HG03196 (cell line): ENCODE data around the gene LILRA1.
"Not testable (repeated sequence)": the region's sequence is repeated elsewhere in the genome, so short reads cannot be mapped to it uniquely, and the experiment has no call there.

Experiments used
- ATAC-seq: cut with Tn5 transposase; IDR thresholded peaks from one replicate; pipeline ENCODE4 v1.9.1; 2021; ENCODE audit not compliant: unreplicated experiment

Gene LILRA1

DNA sequence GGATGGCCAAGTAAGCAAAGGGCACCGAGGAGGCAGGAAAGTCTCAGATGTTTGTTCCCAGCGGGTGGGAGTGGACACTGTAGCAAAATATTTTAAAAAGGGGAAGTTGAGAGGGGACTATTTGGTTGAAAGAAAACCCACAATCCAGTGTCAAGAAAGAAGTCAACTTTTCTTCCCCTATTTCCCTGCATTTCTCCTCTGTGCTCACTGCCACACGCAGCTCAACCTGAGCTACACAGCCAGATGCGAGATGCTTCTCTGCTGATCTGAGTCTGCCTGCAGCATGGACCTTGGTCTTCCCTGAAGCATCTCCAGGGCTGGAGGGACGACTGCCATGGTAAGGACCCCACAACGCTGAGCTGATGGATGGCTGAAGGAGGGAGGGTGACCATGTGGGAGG is at the start of gene LILRA1:
LILRA1 (plus strand) TSS at position 188 of the 400 bp plus-strand sequence. CDS start 613 bp downstream, outside the sequence.
- ATAC-seq = not testable (repeated sequence)

DNA sequence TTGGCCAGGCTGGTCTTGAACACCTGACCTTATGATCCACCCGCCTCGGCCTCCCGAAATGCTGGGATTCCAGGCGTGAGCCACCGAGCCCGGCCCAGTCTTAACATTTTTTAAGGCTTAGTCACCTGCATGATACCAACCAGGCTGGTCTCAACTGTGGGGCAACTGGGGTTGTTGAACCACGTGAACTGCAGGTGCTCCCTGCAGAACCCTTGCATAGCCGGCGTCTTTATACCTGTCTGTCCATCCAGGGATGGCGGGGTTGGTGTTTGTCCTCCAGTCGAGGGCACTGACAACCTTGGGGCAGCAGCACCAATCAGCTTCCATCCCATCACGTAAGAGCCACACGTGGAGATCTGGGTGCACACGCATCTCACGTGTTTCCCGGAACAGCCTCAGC is 44.6 kb upstream of the LILRA1 start:
- no peak for ATAC-seq

DNA sequence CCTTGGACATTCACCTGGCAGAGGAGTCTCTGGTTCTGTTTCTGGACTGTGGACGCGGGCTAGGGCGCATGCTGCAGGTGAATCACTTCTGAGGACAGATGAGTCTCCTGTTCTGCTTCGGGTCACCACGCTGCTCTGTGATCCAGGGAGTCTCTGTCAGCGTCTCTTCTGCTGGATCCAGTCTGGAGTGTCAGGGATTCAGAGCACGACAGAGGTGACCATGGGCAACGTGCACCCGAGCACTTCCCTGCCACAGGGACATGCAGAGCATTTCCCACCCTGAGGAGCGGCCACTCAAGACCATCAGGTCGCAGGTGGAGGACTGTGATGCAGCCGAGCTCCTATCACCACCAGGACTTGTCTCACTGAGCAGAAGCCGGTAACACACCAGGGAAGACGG is 44.2 kb upstream of the LILRA1 start:
- ATAC-seq = no peak

DNA sequence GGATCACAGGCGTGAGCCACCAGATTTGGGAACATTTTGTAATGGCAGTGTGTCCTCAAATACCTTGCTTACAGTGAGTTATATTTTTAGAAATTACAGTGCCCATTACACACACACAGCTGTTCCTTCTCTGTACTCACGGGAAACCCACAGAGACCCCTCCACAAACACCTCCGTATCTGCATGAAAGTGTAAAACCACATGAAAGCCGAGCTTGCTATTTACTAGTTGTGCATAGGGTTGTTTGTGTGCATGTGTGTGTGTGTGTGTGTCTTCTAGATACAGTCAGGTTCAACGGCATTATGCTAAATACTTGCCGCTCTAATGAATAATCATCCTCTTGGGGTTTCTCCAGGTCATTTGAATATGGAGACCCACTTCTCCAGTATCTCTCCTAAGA is 42.1 kb upstream of the LILRA1 start:
- ATAC-seq = no peak

DNA sequence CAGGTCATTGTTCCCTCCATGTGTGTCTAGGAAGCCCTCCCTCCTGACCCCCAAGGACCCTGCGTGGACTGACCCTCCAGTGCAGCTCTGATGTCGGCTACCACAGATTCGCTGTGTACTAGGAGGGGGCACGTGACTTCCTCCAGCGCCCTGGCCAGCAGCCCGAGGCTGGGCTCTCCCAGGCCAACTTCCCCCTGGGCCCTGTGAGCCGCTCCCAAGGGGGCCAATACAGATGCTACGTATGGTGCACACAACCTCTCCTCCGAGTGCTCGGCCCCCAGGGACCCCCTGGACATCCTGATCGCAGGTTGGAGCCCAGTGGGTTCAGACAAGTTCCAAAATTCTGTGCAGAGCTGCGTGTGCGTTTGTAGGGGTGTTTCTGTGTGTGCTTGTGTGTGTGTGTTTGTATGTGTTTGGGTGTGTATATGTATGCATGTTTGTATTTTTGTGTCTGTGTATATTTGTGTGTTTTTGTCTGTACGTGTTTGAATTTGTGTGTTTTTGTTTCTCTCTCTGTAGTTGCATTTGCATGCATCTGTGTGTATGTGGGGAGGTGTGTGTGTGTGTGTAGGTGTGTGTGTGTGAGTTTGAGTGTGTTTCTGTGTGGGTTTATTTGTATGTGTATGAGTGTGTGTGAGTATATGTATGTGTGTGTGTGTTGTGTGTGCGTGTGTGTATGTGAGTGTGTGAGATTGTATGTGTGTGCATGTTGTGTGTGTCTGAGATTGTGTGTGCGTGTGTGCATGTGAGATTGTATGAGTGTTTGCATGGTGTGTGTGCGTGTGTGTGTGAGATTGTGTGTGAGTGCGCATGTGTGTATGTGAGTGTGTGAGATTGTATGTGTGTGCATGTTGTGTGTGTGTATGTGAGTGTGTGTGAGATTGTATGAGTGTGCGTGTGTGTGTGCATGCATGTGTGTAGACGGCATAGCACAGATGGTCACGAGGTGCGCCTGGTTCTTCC is 41.2 kb upstream of the LILRA1 start:
- no peak for ATAC-seq

DNA sequence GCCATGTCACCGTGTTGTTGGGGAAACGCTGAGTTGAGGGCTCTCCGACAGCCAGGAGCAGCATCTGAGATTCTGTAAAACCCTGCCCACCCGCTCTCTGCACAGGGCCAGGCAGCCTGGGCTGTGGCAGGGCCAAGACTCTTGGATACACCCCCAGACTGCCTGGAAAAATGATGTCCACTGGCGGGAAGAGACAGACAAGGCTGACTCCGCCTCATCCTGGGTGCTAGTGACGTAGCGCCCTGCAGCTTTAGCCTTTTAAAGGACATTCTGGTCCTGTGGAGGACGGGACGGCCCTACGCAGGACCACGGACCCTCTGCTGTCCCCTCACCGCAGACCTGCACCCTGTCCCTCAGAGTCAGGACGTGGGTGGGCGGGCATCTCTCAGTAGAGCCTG is 40.5 kb upstream of the LILRA1 start:
- ATAC-seq = no peak

DNA sequence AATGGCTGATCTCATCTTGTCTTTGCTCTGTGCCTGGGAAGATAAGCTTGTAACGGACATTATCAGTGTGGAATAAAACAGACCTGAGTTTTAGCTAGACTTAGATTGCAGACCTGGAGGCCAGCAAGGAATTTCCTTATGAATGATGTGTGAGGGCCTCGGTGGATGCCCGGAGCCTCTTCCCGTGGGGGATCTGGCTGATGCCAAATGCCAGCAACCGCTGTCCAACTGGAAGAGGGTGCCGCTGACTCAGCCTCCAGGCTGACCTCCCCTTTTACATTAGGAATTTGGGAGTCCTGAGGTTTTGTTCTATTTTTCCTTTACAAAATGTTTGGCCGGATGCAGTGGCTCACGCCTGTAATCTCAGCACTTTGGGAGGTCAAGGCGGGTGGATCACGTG is 39.4 kb upstream of the LILRA1 start:
- no peak for ATAC-seq

DNA sequence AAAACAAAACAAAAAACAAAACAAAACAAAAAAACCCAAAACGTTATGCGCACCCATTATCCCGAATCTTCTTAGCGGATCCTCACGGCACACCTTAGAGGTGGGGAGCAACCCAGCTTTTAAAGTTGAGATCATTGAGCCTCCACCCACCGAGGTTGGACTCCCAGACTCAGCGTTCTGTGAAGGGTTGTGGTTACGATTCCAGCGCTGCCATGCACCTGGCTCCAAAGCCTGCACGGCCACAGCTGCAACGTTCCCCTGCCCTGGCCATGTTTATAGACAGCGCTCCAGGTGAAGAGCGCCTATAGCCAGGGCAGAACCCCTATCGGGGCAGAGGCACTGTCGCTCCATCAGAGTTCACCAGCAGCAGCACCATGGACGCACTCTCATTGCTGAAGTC is 38.5 kb upstream of the LILRA1 start:
- no peak for ATAC-seq

DNA sequence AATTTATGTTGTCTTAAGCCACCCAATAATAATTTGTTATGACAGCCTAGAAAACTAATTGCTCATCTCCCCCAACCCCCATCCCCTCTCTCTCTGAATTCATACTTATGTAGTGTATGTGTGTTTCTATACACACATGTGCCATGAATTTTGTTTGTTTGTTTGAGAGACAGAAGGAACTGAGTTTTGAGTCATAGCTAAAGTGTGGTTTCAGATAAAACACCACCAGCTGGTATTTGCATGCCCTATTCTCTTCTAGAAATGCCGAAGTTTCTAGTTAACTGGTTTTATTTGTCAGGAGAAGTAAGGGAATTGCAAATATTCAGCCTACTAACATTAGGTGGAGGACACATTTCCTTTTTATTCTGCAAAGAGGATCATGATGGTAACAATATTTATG is 37.2 kb upstream of the LILRA1 start:
- no peak for ATAC-seq

DNA sequence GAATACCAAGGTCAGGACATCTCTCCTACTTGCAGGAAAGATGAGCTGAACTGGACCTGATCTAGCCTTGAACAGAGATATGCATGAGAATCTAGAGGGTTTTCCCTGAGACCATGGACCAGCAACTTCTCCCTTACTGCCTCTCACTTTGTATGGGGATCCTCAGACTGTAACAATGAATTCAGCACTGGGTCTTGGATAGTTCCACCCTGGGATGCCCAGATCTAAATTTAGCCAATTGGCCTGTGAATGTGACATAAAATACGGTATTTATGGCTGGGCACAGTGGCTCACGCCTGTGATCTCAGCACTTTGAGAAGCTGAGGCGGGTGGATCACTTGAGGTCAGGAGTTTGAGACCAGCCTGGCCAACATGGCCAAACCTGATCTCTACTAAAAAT is 35.1 kb upstream of the LILRA1 start:
- ATAC-seq = no peak

DNA sequence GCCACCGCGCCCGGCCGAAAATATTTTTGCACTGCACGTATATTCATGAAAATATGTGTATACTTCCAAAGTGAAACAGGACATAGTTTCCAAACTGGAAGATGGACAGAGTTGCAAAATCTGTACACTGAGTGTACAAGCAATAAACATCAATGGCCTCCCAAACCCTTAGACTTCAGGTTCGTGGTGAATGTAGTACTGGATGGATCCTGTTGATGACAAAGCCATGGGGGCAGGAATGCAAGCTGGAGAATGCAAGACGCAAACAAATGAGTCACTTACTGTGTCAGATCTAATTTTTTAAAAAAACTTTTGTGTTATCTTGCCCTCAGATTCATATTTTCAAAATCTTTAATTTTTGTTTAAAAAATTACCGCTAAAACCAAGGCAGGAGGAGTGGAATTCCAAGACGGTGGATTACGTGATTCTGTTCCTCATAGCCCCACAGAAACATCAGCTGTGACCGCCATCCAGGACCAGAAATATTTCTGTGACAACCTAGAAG is 32.5 kb upstream of the LILRA1 start:
- no peak for ATAC-seq

DNA sequence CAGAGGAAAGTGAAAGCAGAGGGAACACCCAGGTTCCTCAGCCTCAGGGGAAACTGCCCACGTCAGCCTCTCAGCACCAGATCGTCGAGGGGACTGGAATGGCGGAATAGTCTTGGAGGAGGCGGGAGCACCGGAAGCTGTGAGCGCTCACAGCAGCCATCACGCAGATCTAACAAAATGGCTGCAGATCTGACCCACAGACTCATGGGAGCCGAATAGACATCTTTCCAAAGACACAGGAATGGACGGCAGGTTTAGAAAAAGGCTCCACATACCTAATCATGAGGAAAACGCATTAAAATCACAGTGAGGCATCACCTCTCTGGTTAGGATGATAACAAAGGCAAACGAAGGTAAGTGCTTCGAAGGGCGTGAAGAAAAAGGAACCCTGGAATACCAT is 31.6 kb upstream of the LILRA1 start:
- no peak for ATAC-seq

DNA sequence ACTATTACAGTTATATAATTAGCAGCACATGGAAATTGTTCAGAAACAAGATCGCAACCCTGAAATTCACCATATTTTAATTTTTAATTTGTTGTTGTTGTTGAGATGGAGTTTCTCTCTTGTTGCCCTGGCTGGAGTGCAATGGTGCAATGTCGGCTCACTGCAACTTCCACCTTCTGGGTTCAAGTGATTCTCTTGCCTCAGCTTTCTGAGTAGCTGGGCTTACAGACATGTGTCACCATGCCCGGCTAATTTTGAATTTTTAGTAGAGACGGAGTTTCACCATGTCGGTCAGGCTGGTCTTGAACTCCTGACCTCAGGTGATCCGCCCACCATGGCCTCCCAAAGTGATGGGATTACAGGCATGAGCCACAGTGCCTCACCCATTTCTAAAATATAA is 30.2 kb upstream of the LILRA1 start:
- ATAC-seq = not testable (repeated sequence)

DNA sequence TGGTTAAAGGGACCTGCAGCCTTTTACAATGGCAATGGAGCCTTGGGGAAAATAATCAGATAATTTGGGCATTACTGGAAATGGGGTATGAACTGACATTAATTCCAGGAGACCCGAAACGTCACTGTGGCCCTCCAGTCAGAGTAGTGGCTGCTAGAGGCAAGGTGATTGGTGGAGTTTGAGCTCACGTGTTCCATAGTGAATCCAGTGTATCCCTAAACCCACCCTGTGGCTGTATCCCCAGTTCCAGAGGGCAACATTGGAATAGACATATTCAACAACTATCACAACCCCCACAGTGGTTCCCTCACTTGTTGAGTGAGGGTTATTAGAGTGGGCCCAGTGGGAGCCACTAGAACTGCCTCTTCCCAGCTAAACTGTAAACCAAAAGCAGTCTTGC is 23.1 kb upstream of the LILRA1 start:
- ATAC-seq = no peak

DNA sequence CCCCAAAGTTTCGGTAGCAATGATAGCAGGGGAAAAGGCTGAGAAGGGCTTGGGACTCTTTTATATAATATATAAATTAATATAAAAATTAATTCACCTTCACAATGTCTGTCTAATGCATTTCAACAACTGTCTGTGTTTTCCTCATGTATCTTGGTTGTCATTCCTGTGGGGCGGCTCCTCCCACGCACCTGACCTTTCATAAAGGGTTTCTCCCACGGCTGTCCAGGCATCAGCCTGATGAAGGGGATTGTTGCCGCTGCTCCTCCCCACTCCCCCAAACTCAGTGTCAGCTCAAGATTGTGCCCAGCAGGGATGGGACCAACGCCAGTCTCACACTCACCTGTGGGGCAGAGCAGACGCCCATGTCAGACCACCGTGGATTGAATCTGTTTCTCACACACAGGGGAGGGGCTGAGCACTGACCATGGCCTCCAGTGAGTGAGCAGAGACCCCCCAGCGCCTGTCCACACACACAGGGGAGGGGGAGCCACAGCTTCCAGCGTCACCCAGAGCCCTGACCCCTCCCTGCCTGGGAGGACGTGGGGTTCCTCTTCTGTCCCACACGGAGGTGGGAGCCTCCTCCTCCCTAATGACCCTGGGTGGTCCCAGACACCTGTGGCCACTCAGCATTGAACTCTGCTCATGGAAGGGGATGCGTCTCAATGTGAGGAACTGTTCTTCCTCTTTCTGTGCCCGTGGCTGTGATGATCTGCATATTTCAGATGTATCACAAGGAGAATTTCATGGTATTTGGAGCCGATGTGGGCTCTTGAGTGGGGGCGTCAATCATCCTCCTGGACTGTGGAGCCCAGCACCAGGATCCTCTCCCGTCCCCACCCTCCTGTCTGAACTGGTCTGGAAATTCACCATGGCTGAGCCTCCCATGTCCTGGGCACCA is 21.5 kb upstream of the LILRA1 start:
- not testable (repeated sequence) for ATAC-seq

DNA sequence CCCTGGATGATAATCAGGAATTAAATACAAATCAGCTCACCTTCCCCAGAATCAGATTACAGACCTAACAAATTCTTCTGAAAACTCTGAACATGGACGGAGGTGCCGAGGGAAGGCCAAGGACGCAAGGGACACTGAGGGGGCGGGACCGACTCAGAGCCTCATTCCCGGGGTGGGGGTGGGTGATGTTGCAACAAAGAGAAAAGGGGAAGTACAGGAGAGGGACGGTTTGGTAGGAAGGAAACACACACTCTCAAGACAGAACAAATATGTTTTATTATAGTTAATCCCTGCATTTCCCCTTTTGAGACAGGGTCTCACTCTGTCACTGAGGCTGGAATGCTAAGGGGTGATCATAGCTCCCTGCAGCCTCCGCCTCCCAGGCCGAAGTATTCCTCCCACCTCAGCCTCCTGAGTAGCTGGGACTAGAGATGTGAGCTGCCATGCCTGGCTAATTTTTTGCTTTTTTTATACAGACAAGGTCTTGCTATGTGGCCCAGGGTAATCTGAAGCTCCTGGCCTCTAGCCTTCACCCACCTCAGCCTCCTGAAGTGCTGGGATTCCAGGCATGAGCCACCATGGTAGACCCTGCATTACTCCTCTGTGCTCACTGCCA is 20.6 kb upstream of the LILRA1 start:
- ATAC-seq = no peak

DNA sequence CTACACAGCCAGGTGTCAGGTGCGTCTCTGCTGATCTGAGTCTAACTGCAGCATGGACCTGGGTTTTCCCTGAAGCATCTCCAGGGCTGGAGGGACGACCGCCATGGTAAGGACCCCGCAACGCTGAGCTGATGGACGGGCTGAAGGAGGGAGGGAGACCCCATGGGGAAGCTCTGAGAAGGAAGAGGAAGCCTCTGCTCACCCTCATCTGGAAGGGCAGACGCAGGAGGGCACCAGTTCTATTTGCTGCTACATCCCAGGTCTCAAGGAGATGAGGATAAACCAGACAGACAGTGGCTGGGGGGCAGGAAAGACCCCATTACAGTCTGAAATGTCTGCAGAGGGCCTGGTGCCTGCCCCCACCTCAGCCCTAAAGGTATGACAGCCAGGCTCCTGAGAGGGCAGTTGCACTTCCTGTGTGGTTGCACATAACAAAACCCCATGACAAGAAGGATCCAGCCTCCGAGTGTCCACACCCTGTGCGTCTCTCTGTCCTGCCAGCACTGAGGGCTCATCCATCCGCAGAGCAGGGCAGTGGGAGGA is 20.0 kb upstream of the LILRA1 start, which contains the start of gene LILRA2:
LILRA2 (plus strand) TSS at position 461 of the 543 bp plus-strand sequence. CDS start 89 bp downstream, outside the sequence.
- ATAC-seq = no peak

DNA sequence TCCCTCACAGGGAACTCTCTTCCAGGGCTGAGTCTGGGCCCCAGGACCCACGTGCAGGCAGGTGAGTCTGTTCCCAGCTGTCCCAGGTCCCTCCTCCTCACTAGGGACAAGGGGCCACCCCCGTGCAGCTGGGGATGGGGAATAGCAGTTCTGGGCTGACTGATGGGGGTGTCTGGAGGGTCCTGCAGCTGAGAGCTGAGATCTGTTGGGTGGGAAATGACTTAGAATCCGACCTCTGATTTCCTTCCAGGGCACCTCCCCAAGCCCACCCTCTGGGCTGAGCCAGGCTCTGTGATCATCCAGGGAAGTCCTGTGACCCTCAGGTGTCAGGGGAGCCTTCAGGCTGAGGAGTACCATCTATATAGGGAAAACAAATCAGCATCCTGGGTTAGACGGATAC is 19.4 kb upstream of the LILRA1 start:
- ATAC-seq = no peak

DNA sequence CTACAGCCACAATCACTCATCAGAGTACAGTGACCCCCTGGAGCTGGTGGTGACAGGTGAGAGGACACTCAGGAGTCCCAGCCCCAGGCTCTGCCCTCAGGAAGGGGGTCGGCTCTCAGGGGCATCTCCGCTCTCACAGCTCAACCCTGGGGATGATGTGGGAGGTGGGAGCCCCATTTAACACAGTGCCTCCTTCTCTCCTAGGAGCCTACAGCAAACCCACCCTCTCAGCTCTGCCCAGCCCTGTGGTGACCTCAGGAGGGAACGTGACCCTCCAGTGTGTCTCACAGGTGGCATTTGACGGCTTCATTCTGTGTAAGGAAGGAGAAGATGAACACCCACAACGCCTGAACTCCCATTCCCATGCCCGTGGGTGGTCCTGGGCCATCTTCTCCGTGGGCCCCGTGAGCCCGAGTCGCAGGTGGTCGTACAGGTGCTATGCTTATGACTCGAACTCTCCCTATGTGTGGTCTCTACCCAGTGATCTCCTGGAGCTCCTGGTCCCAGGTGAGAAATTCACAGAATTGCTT is 18.8 kb upstream of the LILRA1 start:
- ATAC-seq = no peak

DNA sequence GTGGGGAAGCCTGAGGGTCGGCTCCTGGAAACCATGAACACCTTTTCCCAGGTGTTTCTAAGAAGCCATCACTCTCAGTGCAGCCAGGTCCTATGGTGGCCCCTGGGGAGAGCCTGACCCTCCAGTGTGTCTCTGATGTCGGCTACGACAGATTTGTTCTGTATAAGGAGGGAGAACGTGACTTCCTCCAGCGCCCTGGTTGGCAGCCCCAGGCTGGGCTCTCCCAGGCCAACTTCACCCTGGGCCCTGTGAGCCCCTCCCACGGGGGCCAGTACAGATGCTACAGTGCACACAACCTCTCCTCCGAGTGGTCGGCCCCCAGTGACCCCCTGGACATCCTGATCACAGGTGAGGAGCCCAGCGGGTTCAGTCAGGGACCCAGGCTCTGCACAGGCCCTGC is 18.2 kb upstream of the LILRA1 start:
- ATAC-seq = not testable (repeated sequence)
